ENCODE measurements around the gene APOE. TPM values are rescaled to one million over a fixed set of nuclear protein-coding genes. Genes with fewer than 3 reads are reported as not detected.

APOE gene
- total RNA-seq, 1 donor: 6.2 TPM

- DNase-seq (ENCODE audit: low read depth in 2 of 3, low spot score in 2 of 3): no peak
Measured at GRCh38 chr19:44948763-44949374, 43.3 kb downstream of the APOE start.

GRCh38 chr19:44949550-44949949, 44.0 kb downstream of the APOE start:
- no peak for DNase-seq (ENCODE audit: low read depth in 2 of 3, low spot score in 2 of 3)

GRCh38 chr19:44951179-44952159, 45.9 kb downstream of the APOE start:
- DNase-seq (ENCODE audit: low read depth in 2 of 3, low spot score in 2 of 3): peak; percentile 63 to 90 (median 74)

GRCh38 chr19:44954278-44954648, 48.7 kb downstream of the APOE start:
- DNase-seq (ENCODE audit: low read depth in 2 of 3, low spot score in 2 of 3): no peak

GRCh38 chr19:44954649-44955504, 49.3 kb downstream of the APOE start, which contains the start of gene CLPTM1:
Gene CLPTM1 (plus strand): TSS chr19:44955380. CDS start chr19:44955396, 16 bp downstream.
- peak; percentile 96 to 98 (median 97) for DNase-seq (ENCODE audit: low read depth in 2 of 3, low spot score in 2 of 3)

- no peak for DNase-seq (ENCODE audit: low read depth in 2 of 3, low spot score in 2 of 3)
Measured at GRCh38 chr19:44955505-44956439, 50.2 kb downstream of the APOE start.

GRCh38 chr19:44957526-44957925, 51.9 kb downstream of the APOE start:
- DNase-seq (ENCODE audit: low read depth in 2 of 3, low spot score in 2 of 3): no peak

- DNase-seq (ENCODE audit: low read depth in 2 of 3, low spot score in 2 of 3): no peak
Measured at GRCh38 chr19:44958090-44958489, 52.5 kb downstream of the APOE start.

Other genes starting within 250 kb of the APOE start
- gene CEACAM19, start 234.3 kb upstream of the APOE start, total RNA-seq: 1.6 TPM
- not detected for gene CEACAM16, start 206.6 kb upstream of the APOE start, total RNA-seq
- gene BCL3, start 157.1 kb upstream of the APOE start, total RNA-seq: 31.0 TPM
- gene CBLC, start 127.9 kb upstream of the APOE start, total RNA-seq: 0.54 TPM
- gene BCAM, start 96.7 kb upstream of the APOE start, total RNA-seq: 8.6 TPM
- gene NECTIN2, start 59.5 kb upstream of the APOE start, total RNA-seq: 79.4 TPM
- 57.6 TPM for gene TOMM40, start 14.5 kb upstream of the APOE start, total RNA-seq
- gene APOC1, start 8.8 kb downstream of the APOE start, total RNA-seq: 3.0 TPM
- not detected for gene APOC4, start 36.4 kb downstream of the APOE start, total RNA-seq
- 0.27 TPM for gene APOC2, start 40.3 kb downstream of the APOE start, total RNA-seq
- gene CLPTM1, start 49.6 kb downstream of the APOE start, total RNA-seq: 49.8 TPM
- gene RELB, start 95.7 kb downstream of the APOE start, total RNA-seq: 25.6 TPM
- 39.0 TPM for gene CLASRP, start 133.2 kb downstream of the APOE start, total RNA-seq
- gene ZNF296, start 170.7 kb downstream of the APOE start, total RNA-seq: 1.3 TPM
- 32.3 TPM for gene GEMIN7, start 173.5 kb downstream of the APOE start, total RNA-seq
- 21.8 TPM for gene PPP1R37, start 187.4 kb downstream of the APOE start, total RNA-seq